A673 (cell line): ENCODE measurements around the gene NEK7. TPM values are rescaled to one million over a fixed set of nuclear protein-coding genes. Genes with fewer than 3 reads are reported as not detected.

ENCODE experiments used
- BruUV-seq: library from RNA; stranded (reverse); fragments of 400-500 nt; replicated peaks from 2 replicates; lab custom pipeline; 2021; lab: Mats Ljungman, UMichigan
- CTCF ChIA-PET: fragments of 300-600 bp; sonication (Branson Sonifier 250); formaldehyde crosslinking; loops from one replicate; lab custom pipeline; 2022; ENCODE audit warnings: antibody characterized with exemption; lab: Charles Lee
- POLR2A ChIA-PET: fragments of 300-600 bp; sonication (Branson Sonifier 250); formaldehyde crosslinking; loops from one replicate; lab custom pipeline; 2022; ENCODE audit warnings: antibody characterized with exemption; ENCODE audit not compliant: low non-redundant PET; lab: Charles Lee
- DNase-seq: peaks from one replicate; pipeline ENCODE4 v3.0.0-alpha.2; 2015; ENCODE audit warnings: low spot score
- H3K27ac ChIP-seq: fragments of 200-600 bp; sonication (generic); 2 replicates; pipeline ENCODE4 v1.5.1; 2016; ENCODE audit warnings: mixed run types, low read depth, mild to moderate bottlenecking, mixed read lengths, antibody characterized with exemption, low read length; ENCODE audit not compliant: poor library complexity, severe bottlenecking
- H3K27me3 ChIP-seq: fragments of 200-600 bp; sonication (generic); replicated peaks from 2 replicates; pipeline ENCODE4 v1.6.1; 2017; ENCODE audit warnings: mixed run types, low read depth, mild to moderate bottlenecking, mixed read lengths, antibody characterized with exemption, low read length; ENCODE audit not compliant: insufficient read depth, poor library complexity
- H3K36me3 ChIP-seq: fragments of 200-600 bp; sonication (generic); 2 replicates; pipeline ENCODE4 v1.6.1; 2016; ENCODE audit warnings: mixed run types, mild to moderate bottlenecking, mixed read lengths, antibody characterized with exemption, low read length; ENCODE audit not compliant: insufficient read depth, poor library complexity, severe bottlenecking
- H3K4me1 ChIP-seq: fragments of 200-600 bp; sonication (generic); 2 replicates; pipeline ENCODE4 v1.6.1; 2017; ENCODE audit warnings: mixed run types, mild to moderate bottlenecking, mixed read lengths, antibody characterized with exemption, low read length; ENCODE audit not compliant: insufficient read depth, poor library complexity, severe bottlenecking
- H3K4me3 ChIP-seq: fragments of 200-600 bp; sonication (generic); 2 replicates; pipeline ENCODE4 v1.5.1; 2016; ENCODE audit warnings: low read depth, mixed run types, mild to moderate bottlenecking, mixed read lengths, low read length; ENCODE audit not compliant: poor library complexity, severe bottlenecking
- H3K9me3 ChIP-seq: fragments of 200-600 bp; sonication (generic); 2 replicates; pipeline ENCODE4 v1.6.1; 2016; ENCODE audit warnings: mixed run types, low read depth, mild to moderate bottlenecking, mixed read lengths, antibody characterized with exemption, low read length; ENCODE audit not compliant: poor library complexity, severe bottlenecking
- CTCF ChIP-seq: fragments of 300-800, 200-600 bp; sonication (generic); conservative IDR thresholded peaks from 2 replicates; pipeline ENCODE4 v1.5.1; 2017; ENCODE audit warnings: low read depth, mild to moderate bottlenecking, antibody characterized with exemption, low read length, moderate library complexity, mixed read lengths
- EZH2 ChIP-seq: fragments of 200-600 bp; sonication (generic); IDR thresholded peaks from 2 replicates; pipeline ENCODE4 v1.6.1; 2017; ENCODE audit warnings: borderline replicate concordance, low read depth, mild to moderate bottlenecking, mixed read lengths, antibody characterized with exemption, low read length; ENCODE audit not compliant: poor library complexity, severe bottlenecking
- intact Hi-C: fragments of 100-400 bp; cut with micrococcal nuclease; formaldehyde crosslinking; loops from one replicate; pipeline ENCODE4 v1.10.0; 2022; ENCODE audit not compliant: unreplicated experiment
- total RNA-seq: library from RNA; stranded (reverse); gene quantifications from 2 replicates; pipeline ENCODE4 v1.2.3, GENCODE V29; 2021

NEK7 gene
- total RNA-seq, 1 experiment from 2014 or later, result 18.6 TPM

GRCh38 chr1:198326915-198327314 lies 170.1 kb downstream of the NEK7 start:
- Histone ChIP-seq H3K4me1 (no peaks in the 10 kb centered on the region), H3K9me3 (no peaks in the 10 kb centered on the region), H3K36me3 (no peaks in the 10 kb centered on the region), H3K27me3 (no peaks in the 10 kb centered on the region), H3K27ac (no peak overlapping the region), H3K4me3 (no peak overlapping the region)
- BruUV-seq, result no TSS peak
- intact Hi-C loops, result no loop called here
- DNase-seq, result no peak
- ChIA-PET POLR2A (no interaction called here), CTCF (no interaction called here)
- TF ChIP-seq CTCF (no peak), EZH2 (no peak)

GRCh38 chr1:198328458-198329032 lies 171.7 kb downstream of the NEK7 start:
- CTCF ChIA-PET, result no interaction called here
- POLR2A ChIA-PET, result no interaction called here
- TF ChIP-seq CTCF (no peak), EZH2 (no peak)
- H3K4me3 ChIP-seq, result no peak overlapping the region
- H3K36me3 ChIP-seq, result no peaks in the 10 kb centered on the region
- H3K27me3 ChIP-seq, result no peaks in the 10 kb centered on the region
- intact Hi-C loops, result no loop called here
- no TSS peak for BruUV-seq
- H3K9me3 ChIP-seq, result no peaks in the 10 kb centered on the region
- DNase-seq, result no peak
- H3K27ac ChIP-seq, result no peak overlapping the region
- no peaks in the 10 kb centered on the region for H3K4me1 ChIP-seq

GRCh38 chr1:198330982-198331615 lies 174.3 kb downstream of the NEK7 start:
- Histone ChIP-seq H3K27ac (no peak overlapping the region), H3K9me3 (no peaks in the 10 kb centered on the region), H3K4me3 (no peak overlapping the region), H3K4me1 (no peaks in the 10 kb centered on the region), H3K36me3 (no peaks in the 10 kb centered on the region), H3K27me3 (no peaks in the 10 kb centered on the region)
- POLR2A ChIA-PET, result no interaction called here
- no peak for TF ChIP-seq CTCF
- no peak for TF ChIP-seq EZH2
- CTCF ChIA-PET, result no interaction called here
- no TSS peak for BruUV-seq
- no peak for DNase-seq
- intact Hi-C loops, result no loop called here
